HFFc6 (cell line): ENCODE measurements around the gene TRPV4. TPM values are rescaled to one million over a fixed set of nuclear protein-coding genes. Genes with fewer than 3 reads are reported as not detected.
"Not testable (repeated sequence)": the region's sequence is repeated elsewhere in the genome, so short reads cannot be mapped to it uniquely, and the experiment has no call there.

Experiments used
- DNase-seq: peaks from one replicate; pipeline ENCODE4 v3.0.0-alpha.2; 2018
- H3K27ac Mint-ChIP-seq: 2 replicates; pipeline ENCODE4 v1.8.0; 2020; ENCODE audit warnings: mild to moderate bottlenecking, mixed read lengths
- H3K27me3 Mint-ChIP-seq: 2 replicates; pipeline ENCODE4 v1.8.0; 2021; ENCODE audit warnings: mild to moderate bottlenecking, moderate library complexity, mixed read lengths; ENCODE audit not compliant: insufficient read depth
- H3K36me3 Mint-ChIP-seq: 2 replicates; pipeline ENCODE4 v1.8.0; 2021; ENCODE audit warnings: low read depth, mixed read lengths
- H3K4me1 Mint-ChIP-seq: 2 replicates; pipeline ENCODE4 v1.8.0; 2020; ENCODE audit warnings: low read depth, mixed read lengths
- H3K4me3 Mint-ChIP-seq: 2 replicates; pipeline ENCODE4 v1.8.0; 2020; ENCODE audit warnings: mild to moderate bottlenecking, moderate library complexity, mixed read lengths
- H3K9me3 Mint-ChIP-seq: 2 replicates; pipeline ENCODE4 v1.8.0; 2020; ENCODE audit warnings: mild to moderate bottlenecking, mixed read lengths
- total RNA-seq, 6 experiments: library from RNA; stranded (reverse); fragmentation: NEBNext Ultra II Directional; extraction: Animal tissue kit (Norgen Biotek cat#: 25700); gene quantifications; 2 replicates in 1 of 6; 3 replicates in 5 of 6; pipeline ENCODE4 v1.2.3, GENCODE V29; 2021
- TF ChIP-seq, protein P1 (sequence below): fragments of 200-600 bp; sonication (generic); IDR thresholded peaks from 2 replicates; pipeline ENCODE4 v1.5.0; 2021; ENCODE audit warnings: antibody characterized with exemption, mild to moderate bottlenecking

The TRPV4 gene
- total RNA-seq, 6 experiments from 2014 or later: 1.6 to 2.5 (median 1.9) TPM

GRCh38 chr12:109863847-109864712 lies 30.9 kb upstream of the TRPV4 start:
- H3K4me3 Mint-ChIP-seq: no peak overlapping the region; the same call in 1 of the 2 replicates
- H3K27me3 Mint-ChIP-seq: peaks cover 2% of the 10 kb centered on the region; the same call in 1 of the 2 replicates
- TF ChIP-seq, protein P1, sequence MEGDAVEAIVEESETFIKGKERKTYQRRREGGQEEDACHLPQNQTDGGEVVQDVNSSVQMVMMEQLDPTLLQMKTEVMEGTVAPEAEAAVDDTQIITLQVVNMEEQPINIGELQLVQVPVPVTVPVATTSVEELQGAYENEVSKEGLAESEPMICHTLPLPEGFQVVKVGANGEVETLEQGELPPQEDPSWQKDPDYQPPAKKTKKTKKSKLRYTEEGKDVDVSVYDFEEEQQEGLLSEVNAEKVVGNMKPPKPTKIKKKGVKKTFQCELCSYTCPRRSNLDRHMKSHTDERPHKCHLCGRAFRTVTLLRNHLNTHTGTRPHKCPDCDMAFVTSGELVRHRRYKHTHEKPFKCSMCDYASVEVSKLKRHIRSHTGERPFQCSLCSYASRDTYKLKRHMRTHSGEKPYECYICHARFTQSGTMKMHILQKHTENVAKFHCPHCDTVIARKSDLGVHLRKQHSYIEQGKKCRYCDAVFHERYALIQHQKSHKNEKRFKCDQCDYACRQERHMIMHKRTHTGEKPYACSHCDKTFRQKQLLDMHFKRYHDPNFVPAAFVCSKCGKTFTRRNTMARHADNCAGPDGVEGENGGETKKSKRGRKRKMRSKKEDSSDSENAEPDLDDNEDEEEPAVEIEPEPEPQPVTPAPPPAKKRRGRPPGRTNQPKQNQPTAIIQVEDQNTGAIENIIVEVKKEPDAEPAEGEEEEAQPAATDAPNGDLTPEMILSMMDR: no peak
- H3K4me1 Mint-ChIP-seq: peaks cover 39% of the 10 kb centered on the region
- DNase-seq: no peak
- H3K9me3 Mint-ChIP-seq: no peaks in the 10 kb centered on the region
- no peaks in the 10 kb centered on the region for H3K36me3 Mint-ChIP-seq
- peak overlapping the region; percentile 75 for H3K27ac Mint-ChIP-seq

DNA sequence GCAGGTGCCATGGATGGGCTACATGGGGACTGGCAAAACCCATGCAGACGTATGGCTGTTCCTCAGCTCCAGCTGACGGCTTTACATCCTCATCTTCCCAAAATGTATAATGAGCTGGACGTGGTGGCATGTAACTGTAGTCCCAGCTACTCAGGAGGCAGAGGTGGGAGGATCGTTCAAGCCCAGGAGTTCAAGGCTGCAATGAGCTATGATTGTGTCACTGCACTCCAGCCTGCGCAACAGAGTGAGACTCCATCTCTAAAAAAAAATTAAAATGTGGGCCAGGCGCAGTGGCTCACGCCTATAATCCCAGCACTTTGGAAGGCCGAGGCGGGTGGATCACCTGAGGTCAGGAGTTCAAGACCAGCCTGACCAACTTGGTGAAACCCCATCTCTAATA lies 29.3 kb upstream of the TRPV4 start:
- peaks cover 30% of the 10 kb centered on the region for H3K4me1 Mint-ChIP-seq
- H3K27me3 Mint-ChIP-seq, H3K36me3 Mint-ChIP-seq, H3K27ac Mint-ChIP-seq, H3K4me3 Mint-ChIP-seq, H3K9me3 Mint-ChIP-seq, DNase-seq: not testable (repeated sequence)

- peaks cover 2% of the 10 kb centered on the region; the same call in 1 of the 2 replicates for H3K27me3 Mint-ChIP-seq
- no peak overlapping the region for H3K4me3 Mint-ChIP-seq
- no peak overlapping the region for H3K27ac Mint-ChIP-seq
- no peak for DNase-seq
- no peaks in the 10 kb centered on the region for H3K9me3 Mint-ChIP-seq
- TF ChIP-seq, protein P1: no peak
- H3K4me1 Mint-ChIP-seq: peaks cover 30% of the 10 kb centered on the region
- H3K36me3 Mint-ChIP-seq: no peaks in the 10 kb centered on the region
Observed at GRCh38 chr12:109861689-109862314, 28.6 kb upstream of the TRPV4 start.

- H3K4me3 Mint-ChIP-seq: no peak overlapping the region
- no peaks in the 10 kb centered on the region for H3K36me3 Mint-ChIP-seq
- DNase-seq: no peak
- H3K9me3 Mint-ChIP-seq: no peaks in the 10 kb centered on the region
- H3K27ac Mint-ChIP-seq: no peak overlapping the region
- H3K4me1 Mint-ChIP-seq: peaks cover 30% of the 10 kb centered on the region
- H3K27me3 Mint-ChIP-seq: peaks cover 2% of the 10 kb centered on the region; the same call in 1 of the 2 replicates
- TF ChIP-seq, protein P1: no peak
Observed at GRCh38 chr12:109860977-109861376, 27.8 kb upstream of the TRPV4 start.

- Mint-ChIP-seq H3K4me1 (peaks cover 16% of the 10 kb centered on the region), H3K9me3 (no peaks in the 10 kb centered on the region), H3K4me3 (no peak overlapping the region), H3K27ac (no peak overlapping the region), H3K27me3 (no peaks in the 10 kb centered on the region), H3K36me3 (no peaks in the 10 kb centered on the region)
- TF ChIP-seq, protein P1: no peak
- no peak for DNase-seq
Observed at GRCh38 chr12:109858764-109859163, 25.6 kb upstream of the TRPV4 start.

DNA sequence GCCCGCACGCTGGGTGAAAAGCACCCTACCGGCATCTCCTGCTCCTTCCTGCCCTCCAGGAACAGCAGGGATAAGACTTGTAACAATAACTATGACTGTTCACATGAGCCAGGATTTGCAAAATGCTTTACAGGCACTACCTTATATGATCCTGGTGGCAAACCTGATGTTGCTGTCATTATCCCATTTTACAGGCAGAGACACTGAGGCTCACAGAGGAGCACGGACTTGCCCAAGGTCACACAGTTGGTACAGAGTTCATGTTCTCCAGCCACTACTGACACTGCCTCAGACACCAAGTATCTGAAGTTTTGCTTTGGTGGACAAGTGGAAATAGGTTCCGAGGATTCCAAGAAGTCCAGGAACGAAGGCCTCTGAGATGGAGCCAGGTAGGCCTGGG lies 24.5 kb upstream of the TRPV4 start:
- TF ChIP-seq, protein P1: no peak
- Mint-ChIP-seq H3K27me3 (no peaks in the 10 kb centered on the region), H3K4me1 (peaks cover 9% of the 10 kb centered on the region; the same call in 1 of the 2 replicates), H3K9me3 (no peaks in the 10 kb centered on the region), H3K4me3 (no peak overlapping the region), H3K27ac (no peak overlapping the region), H3K36me3 (no peaks in the 10 kb centered on the region)
- DNase-seq: no peak
